ENCODE measurements around the gene BACE1. TPM values are rescaled to one million over a fixed set of nuclear protein-coding genes. Genes with fewer than 3 reads are reported as not detected.

BACE1 gene
- total and polyA plus RNA-seq, 10 of the 15 experiments (the other 5 are each of a cell fraction or from before 2014, with no cell fraction given), result 0.07 to 1.6 (median 0.32) TPM

GRCh38 chr11:117319214-117319840 lies 3.3 kb upstream of the BACE1 start:
- H3K9me3 ChIP-seq (replicated peaks; ENCODE audit: control insufficient read depth, insufficient read depth, low read length), result no peaks in the 10 kb centered on the region
- RAD21 ChIA-PET (ENCODE audit: unreplicated experiment), result no interaction called here
- DNase-seq (ENCODE audit: low read depth, low spot score) (no peak), FAIRE-seq (no peak), ATAC-seq (no peak)
- no peaks in the 10 kb centered on the region for H4K20me1 ChIP-seq (ENCODE audit: control insufficient read depth, insufficient read depth)
- H3K4me1 ChIP-seq (ENCODE audit: control insufficient read depth, insufficient read depth, low read length), result peaks cover 3% of the 10 kb centered on the region
- 11% methylated on average over 5 of the region's 5 CpGs for WGBS (ENCODE audit: insufficient coverage, insufficient replicate concordance, low lambda C conversion rate, missing lambda C conversion rate)
- H3K27me3 ChIP-seq (replicated peaks in 1 of 2; ENCODE audit: control insufficient read depth in 2 of 2, insufficient read depth in 2 of 2, low read length in 1 of 2), result peaks cover 10 to 16% of the 10 kb centered on the region in 2 experiments; a peak in 3 of 4 replicates
- no peaks in the 10 kb centered on the region for H3K79me2 ChIP-seq (ENCODE audit: control insufficient read depth, insufficient read depth, low read length)
- no peaks in the 10 kb centered on the region; a peak in 1 of 4 replicates for H3K36me3 ChIP-seq (ENCODE audit: control insufficient read depth in 2 of 2, insufficient read depth in 2 of 2, low read length in 1 of 2)
- H2AFZ ChIP-seq (ENCODE audit: control insufficient read depth, low read depth, low read length), result no peak overlapping the region
- intact Hi-C loops (cut with micrococcal nuclease; ENCODE audit: unreplicated experiment), result no loop called here
- BruUV-seq (replicated peaks), result no TSS peak
- in situ Hi-C loops (cut with MboI), result no loop called here
- no peak overlapping the region for H3K9ac ChIP-seq (ENCODE audit: control insufficient read depth, insufficient read depth, low read length)
- SMC1A ChIA-PET (ENCODE audit: uncharacterized antibody, unreplicated experiment), result no interaction called here
- no peak overlapping the region for H3K4me2 ChIP-seq (ENCODE audit: control insufficient read depth, insufficient read depth)
- no peak overlapping the region for H3K4me3 ChIP-seq
- H3K27ac ChIP-seq (ENCODE audit: control insufficient read depth, insufficient read depth), result no peak overlapping the region
- CTCF ChIA-PET, result interaction anchor here (0.8 kb wide), 1 partner anchor 23 kb away, joined by 3 read pairs; no protein-coding TSS in a partner anchor
- POLR2A ChIA-PET, result interaction anchor here (1.3 kb wide), 2 partner anchors 8 to 9 kb away, joined by 3 to 5 read pairs; partner anchors contain the start of gene CEP164
- TF ChIP-seq WRNIP1 (IDR thresholded peaks at IDR 0.05; ENCODE audit: borderline replicate concordance, low read depth, low read length) (no peak), JUND (IDR thresholded peaks at IDR 0.05; ENCODE audit: low read depth, low read length) (no peak), CREM (IDR thresholded peaks at IDR 0.05; ENCODE audit: low read depth) (no peak), BCL3 (IDR thresholded peaks at IDR 0.05; ENCODE audit: borderline replicate concordance, insufficient read depth, low read depth, low read length, poor library complexity, severe bottlenecking) (no peak), POU2F2 (IDR thresholded peaks at IDR 0.05; ENCODE audit: borderline replicate concordance, low read depth, low read length) (no peak), MLLT1 (IDR thresholded peaks at IDR 0.05) (no peak), PAX5 (IDR thresholded peaks at IDR 0.05; ENCODE audit: borderline replicate concordance, low read depth, low read length) (no peak), JUNB (IDR thresholded peaks at IDR 0.05) (no peak), TCF7 (IDR thresholded peaks at IDR 0.05; ENCODE audit: borderline replicate concordance) (no peak), CREB1 (IDR thresholded peaks at IDR 0.05; ENCODE audit: low read depth) (no peak), ZSCAN29 (IDR thresholded peaks at IDR 0.05) (no peak)
- TF ChIP-seq, protein P1, sequence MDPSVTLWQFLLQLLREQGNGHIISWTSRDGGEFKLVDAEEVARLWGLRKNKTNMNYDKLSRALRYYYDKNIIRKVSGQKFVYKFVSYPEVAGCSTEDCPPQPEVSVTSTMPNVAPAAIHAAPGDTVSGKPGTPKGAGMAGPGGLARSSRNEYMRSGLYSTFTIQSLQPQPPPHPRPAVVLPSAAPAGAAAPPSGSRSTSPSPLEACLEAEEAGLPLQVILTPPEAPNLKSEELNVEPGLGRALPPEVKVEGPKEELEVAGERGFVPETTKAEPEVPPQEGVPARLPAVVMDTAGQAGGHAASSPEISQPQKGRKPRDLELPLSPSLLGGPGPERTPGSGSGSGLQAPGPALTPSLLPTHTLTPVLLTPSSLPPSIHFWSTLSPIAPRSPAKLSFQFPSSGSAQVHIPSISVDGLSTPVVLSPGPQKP (IDR thresholded peaks at IDR 0.05; ENCODE audit: low read depth, low read length), result no peak
- TF ChIP-seq, protein P2, sequence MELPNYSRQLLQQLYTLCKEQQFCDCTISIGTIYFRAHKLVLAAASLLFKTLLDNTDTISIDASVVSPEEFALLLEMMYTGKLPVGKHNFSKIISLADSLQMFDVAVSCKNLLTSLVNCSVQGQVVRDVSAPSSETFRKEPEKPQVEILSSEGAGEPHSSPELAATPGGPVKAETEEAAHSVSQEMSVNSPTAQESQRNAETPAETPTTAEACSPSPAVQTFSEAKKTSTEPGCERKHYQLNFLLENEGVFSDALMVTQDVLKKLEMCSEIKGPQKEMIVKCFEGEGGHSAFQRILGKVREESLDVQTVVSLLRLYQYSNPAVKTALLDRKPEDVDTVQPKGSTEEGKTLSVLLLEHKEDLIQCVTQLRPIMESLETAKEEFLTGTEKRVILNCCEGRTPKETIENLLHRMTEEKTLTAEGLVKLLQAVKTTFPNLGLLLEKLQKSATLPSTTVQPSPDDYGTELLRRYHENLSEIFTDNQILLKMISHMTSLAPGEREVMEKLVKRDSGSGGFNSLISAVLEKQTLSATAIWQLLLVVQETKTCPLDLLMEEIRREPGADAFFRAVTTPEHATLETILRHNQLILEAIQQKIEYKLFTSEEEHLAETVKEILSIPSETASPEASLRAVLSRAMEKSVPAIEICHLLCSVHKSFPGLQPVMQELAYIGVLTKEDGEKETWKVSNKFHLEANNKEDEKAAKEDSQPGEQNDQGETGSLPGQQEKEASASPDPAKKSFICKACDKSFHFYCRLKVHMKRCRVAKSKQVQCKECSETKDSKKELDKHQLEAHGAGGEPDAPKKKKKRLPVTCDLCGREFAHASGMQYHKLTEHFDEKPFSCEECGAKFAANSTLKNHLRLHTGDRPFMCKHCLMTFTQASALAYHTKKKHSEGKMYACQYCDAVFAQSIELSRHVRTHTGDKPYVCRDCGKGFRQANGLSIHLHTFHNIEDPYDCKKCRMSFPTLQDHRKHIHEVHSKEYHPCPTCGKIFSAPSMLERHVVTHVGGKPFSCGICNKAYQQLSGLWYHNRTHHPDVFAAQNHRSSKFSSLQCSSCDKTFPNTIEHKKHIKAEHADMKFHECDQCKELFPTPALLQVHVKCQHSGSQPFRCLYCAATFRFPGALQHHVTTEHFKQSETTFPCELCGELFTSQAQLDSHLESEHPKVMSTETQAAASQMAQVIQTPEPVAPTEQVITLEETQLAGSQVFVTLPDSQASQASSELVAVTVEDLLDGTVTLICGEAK (IDR thresholded peaks at IDR 0.05; ENCODE audit: borderline replicate concordance), result no peak
- TF ChIP-seq, protein P3, sequence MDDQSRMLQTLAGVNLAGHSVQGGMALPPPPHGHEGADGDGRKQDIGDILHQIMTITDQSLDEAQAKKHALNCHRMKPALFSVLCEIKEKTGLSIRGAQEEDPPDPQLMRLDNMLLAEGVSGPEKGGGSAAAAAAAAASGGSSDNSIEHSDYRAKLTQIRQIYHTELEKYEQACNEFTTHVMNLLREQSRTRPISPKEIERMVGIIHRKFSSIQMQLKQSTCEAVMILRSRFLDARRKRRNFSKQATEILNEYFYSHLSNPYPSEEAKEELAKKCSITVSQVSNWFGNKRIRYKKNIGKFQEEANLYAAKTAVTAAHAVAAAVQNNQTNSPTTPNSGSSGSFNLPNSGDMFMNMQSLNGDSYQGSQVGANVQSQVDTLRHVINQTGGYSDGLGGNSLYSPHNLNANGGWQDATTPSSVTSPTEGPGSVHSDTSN (IDR thresholded peaks at IDR 0.05; ENCODE audit: insufficient replicate concordance, low read depth, low read length), result no peak

All from GM12878 (cell line).